Pancreas (tissue), 10 donors: ENCODE results near the gene TXK. TPM values are rescaled to one million over a fixed set of nuclear protein-coding genes. Genes with fewer than 3 reads are reported as not detected.

Source experiments
- ATAC-seq, 4 donors: fragments of 200-7000 bp; cut with Tn5 transposase; one replicate each; pipeline versions ENCODE4 v1.8.0 to v1.9.1; 2020; ENCODE audit warnings: mild to moderate bottlenecking in 4 of 4, moderate library complexity in 4 of 4
- DNase-seq, 6 donors: peaks; one replicate each; pipeline ENCODE4 v3.0.0-alpha.2; 2020
- FAIRE-seq: peaks from 2 replicates; lab custom pipeline; 2012; peaks lifted over from hg19 to GRCh38; lab: Jason Lieb, UNC
- H3K27ac ChIP-seq, 4 donors: fragments of 200-600 bp; sonication (generic); 1 replicate in 3 of 4; 2 replicates in 1 of 4; pipeline versions ENCODE4 v1.5.0 to v1.8.0; 2020
- H3K27me3 ChIP-seq, 4 donors: fragments of 200-600 bp; one replicate each; pipeline ENCODE4 v1.8.0; 2021
- H3K36me3 ChIP-seq, 3 donors: fragments of 200-600 bp; sonication (generic) in 1 of 3; one replicate each; pipeline versions ENCODE4 v1.5.0 to v1.8.0; 2020 to 2021
- H3K4me1 ChIP-seq, 3 donors: fragments of 200-600 bp; one replicate each; pipeline ENCODE4 v1.8.0; 2021
- H3K4me3 ChIP-seq, 4 donors: fragments of 200-600 bp; sonication (generic) in 2 of 4; one replicate each; pipeline versions ENCODE4 v1.5.0 to v1.8.0; 2020 to 2021
- H3K9me3 ChIP-seq, 4 donors: fragments of 200-600 bp; one replicate each; pipeline ENCODE4 v1.8.0; 2021
- WGBS, 2 donors: extraction: QIAGEN DNeasy Blood & Tissue Kit; methylation state at CpG; one replicate each; pipeline ENCODE4 v1.1.7; 2013; 5-methylcytosine and 5-hydroxymethylcytosine counted together
- intact Hi-C, 3 donors: fragments of 100-400 bp; cut with DNase I; formaldehyde crosslinking; loops; one replicate each; pipeline versions ENCODE4 v1.11.1 to v1.14.2; 2022
- polyA plus RNA-seq, 2 donors: library from polyadenylated mRNA; stranded (reverse); fragments of 200-250 nt; gene quantifications; one replicate each; pipeline ENCODE4 v1.2.3, GENCODE V29; 2013
- total RNA-seq, 6 donors: library from RNA; stranded (reverse); fragmentation: NEBNext Ultra II Directional in 4 of 6; extraction: Animal tissue kit (Norgen Biotek cat#: 25700) in 4 of 6; gene quantifications; one replicate each; pipeline versions ENCODE4 v1.2.1 to v1.2.4, GENCODE V29; 2021 to 2023
- TF ChIP-seq, protein P1 (sequence below), 4 donors: fragments of 200-600 bp; sonication (generic) in 3 of 4; IDR thresholded peaks; one replicate each; pipeline versions ENCODE4 v1.5.0 to v1.8.0; 2021; ENCODE audit warnings: antibody characterized with exemption in 4 of 4
- donor health status: healthy with polysubstance abuse.
- donor health status: DM: no; HTN: no; CAD: no; lungs with moderate emphysema.
- donor health status: DM: no; HTN: no; CAD: no.
- donor health status: control.
- donor health status: control.
- donor health status: Bipolar disorder and iron deficiency.
- donor health status: DM: yes; HTN: yes; CAD: no.
- donor health status: DM: no; HTN: no; CAD: no.
- donor health status: DM: no; HTN: no; CAD: no.
- donor health status: DM: yes; HTN: yes; CAD: no.

The TXK gene
- total and polyA plus RNA-seq, 8 donors, result 0.46 to 1.6 (median 0.75) TPM

DNA sequence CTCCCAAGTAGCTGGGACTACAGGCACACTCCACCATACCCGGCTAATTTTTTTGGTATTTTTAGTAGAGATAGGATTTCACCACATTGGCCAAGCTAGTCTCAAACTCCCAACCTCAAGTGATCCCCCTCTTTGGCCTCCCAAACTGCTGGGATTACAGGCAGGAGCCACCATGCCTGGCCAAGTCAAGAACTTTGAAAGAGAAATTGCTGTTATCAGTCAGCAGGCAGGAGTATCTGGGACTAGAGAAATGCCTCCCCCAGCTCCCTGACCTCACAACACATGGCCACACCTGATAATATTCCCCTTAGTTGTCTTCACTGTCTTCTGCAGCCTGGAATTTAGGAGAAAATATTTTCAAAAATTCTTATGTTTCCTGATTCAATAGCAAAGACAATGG, 7.4 kb downstream of the TXK start:
- Histone ChIP-seq H3K36me3 (no peaks in the 10 kb centered on the region), H3K27ac (no peak overlapping the region), H3K27me3 (no peaks in the 10 kb centered on the region), H3K4me1 (peaks cover 2 to 6% (median 5%) of the 10 kb centered on the region in 3 donors), H3K9me3 (no peaks in the 10 kb centered on the region), H3K4me3 (no peak overlapping the region)
- TF ChIP-seq, protein P1, sequence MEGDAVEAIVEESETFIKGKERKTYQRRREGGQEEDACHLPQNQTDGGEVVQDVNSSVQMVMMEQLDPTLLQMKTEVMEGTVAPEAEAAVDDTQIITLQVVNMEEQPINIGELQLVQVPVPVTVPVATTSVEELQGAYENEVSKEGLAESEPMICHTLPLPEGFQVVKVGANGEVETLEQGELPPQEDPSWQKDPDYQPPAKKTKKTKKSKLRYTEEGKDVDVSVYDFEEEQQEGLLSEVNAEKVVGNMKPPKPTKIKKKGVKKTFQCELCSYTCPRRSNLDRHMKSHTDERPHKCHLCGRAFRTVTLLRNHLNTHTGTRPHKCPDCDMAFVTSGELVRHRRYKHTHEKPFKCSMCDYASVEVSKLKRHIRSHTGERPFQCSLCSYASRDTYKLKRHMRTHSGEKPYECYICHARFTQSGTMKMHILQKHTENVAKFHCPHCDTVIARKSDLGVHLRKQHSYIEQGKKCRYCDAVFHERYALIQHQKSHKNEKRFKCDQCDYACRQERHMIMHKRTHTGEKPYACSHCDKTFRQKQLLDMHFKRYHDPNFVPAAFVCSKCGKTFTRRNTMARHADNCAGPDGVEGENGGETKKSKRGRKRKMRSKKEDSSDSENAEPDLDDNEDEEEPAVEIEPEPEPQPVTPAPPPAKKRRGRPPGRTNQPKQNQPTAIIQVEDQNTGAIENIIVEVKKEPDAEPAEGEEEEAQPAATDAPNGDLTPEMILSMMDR (IDR thresholded peaks at IDR 0.05), result no peak
- no peak for ATAC-seq
- FAIRE-seq, result no peak
- WGBS, 2 donors, result 55 to 85% methylated on average over 1 of the region's 1 CpG
- intact Hi-C loops, result no loop called here
- DNase-seq, result no peak

DNA sequence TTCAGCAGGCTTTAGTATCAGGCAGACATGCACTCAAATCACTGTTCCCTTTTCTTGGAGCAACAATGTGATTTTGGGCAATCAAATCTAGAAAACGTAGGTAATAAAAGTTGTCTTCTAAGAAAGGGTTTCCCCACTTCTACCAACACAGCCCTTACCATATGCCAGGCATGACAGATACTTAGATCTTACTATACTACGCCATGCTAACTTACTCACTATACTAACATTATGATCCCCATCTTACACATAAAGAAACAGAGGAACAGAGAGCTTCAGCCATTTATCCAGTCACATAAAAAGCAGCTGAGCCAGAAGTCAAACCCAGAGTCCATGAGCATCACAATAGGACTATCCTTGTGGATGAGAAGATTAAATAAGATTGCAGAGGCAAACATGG, 9.2 kb downstream of the TXK start:
- Histone ChIP-seq H3K4me1 (peaks cover 0 to 5% (median 0%) of the 10 kb centered on the region in 3 donors), H3K9me3 (no peaks in the 10 kb centered on the region), H3K4me3 (no peak overlapping the region), H3K27ac (no peak overlapping the region), H3K36me3 (no peaks in the 10 kb centered on the region), H3K27me3 (no peaks in the 10 kb centered on the region)
- ATAC-seq (no peak), FAIRE-seq (no peak), DNase-seq (no peak)
- TF ChIP-seq, protein P1 (IDR thresholded peaks at IDR 0.05), result no peak
- intact Hi-C loops, result no loop called here
- WGBS, 2 donors, result 67 to 71% methylated on average over 2 of the region's 2 CpGs

DNA sequence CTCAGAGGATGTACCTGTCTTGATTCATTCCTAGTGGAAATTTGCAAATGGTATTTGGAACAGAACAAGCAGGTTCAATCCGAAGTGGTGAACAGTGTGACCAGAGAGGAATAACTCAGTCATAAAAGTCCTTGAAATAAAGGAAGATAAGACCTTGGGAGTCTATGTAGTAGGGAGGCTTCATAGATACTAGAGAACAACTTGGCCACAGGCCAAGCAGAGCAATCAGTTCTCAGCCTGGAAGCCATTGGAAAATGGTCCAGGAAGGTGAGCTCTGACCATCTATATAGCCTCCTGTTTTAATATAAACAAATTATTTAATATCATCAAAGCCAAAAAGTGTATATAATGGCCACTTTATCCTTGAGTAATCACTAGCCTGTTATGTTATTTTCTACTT, 11.3 kb downstream of the TXK start:
- ATAC-seq (no peak), DNase-seq (no peak), FAIRE-seq (no peak)
- intact Hi-C loops, result no loop called here
- H3K27me3 ChIP-seq, result no peaks in the 10 kb centered on the region
- H3K4me1 ChIP-seq, result no peaks in the 10 kb centered on the region
- H3K36me3 ChIP-seq, result no peaks in the 10 kb centered on the region
- no peaks in the 10 kb centered on the region for H3K9me3 ChIP-seq
- no peak overlapping the region for H3K4me3 ChIP-seq
- WGBS, 2 donors, result 37 to 53% methylated on average over 1 of the region's 1 CpG
- no peak overlapping the region for H3K27ac ChIP-seq
- TF ChIP-seq, protein P1 (IDR thresholded peaks at IDR 0.05), result no peak

DNA sequence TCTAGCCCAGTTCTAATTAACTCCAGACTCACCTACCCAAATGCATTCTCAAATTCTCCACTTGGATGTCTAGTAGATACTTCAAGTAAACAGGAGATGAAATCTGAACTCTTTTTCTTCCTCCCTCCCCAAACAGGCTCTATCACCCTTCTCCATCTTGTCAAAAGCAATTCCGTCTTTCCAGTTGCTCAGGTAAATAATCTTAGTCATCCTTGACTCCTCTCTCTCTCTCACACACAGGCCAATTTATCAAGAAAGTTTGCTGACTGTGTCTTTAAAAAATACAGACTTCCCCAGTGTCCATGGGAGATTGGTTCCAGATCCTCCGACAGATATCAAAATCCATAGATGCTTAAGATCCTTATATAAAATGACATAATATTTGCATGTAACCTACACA, 12.9 kb downstream of the TXK start:
- H3K27me3 ChIP-seq, result no peaks in the 10 kb centered on the region
- H3K27ac ChIP-seq, result no peak overlapping the region
- WGBS, 2 donors, result 71 to 79% methylated on average over 2 of the region's 2 CpGs
- no peak for DNase-seq
- TF ChIP-seq, protein P1 (IDR thresholded peaks at IDR 0.05), result no peak
- FAIRE-seq, result no peak
- no peaks in the 10 kb centered on the region for H3K9me3 ChIP-seq
- intact Hi-C loops, result no loop called here
- H3K4me3 ChIP-seq, result no peak overlapping the region
- no peaks in the 10 kb centered on the region for H3K36me3 ChIP-seq
- no peak for ATAC-seq
- H3K4me1 ChIP-seq, result no peaks in the 10 kb centered on the region

DNA sequence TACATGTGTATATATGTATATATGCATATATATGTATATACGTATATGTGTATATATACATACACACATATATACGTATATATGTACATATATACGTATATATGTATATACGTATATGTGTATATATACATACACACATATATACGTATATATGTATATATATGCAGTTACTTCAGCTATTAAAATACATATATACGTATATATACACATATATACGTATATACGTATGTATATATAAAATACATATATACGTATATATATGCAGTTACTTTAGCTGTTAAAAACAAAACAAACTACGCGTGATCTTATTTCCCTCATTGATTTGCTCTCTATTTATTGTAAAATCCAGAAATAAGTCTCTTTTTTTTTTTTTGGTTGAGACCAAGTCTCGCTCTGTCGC, 13.9 kb downstream of the TXK start:
- TF ChIP-seq, protein P1 (IDR thresholded peaks at IDR 0.05), result no peak
- no peak for DNase-seq
- Histone ChIP-seq H3K4me1 (no peaks in the 10 kb centered on the region), H3K4me3 (no peak overlapping the region), H3K27me3 (no peaks in the 10 kb centered on the region), H3K27ac (no peak overlapping the region), H3K36me3 (no peaks in the 10 kb centered on the region), H3K9me3 (no peaks in the 10 kb centered on the region)
- WGBS, 2 donors, result 82 to 84% methylated on average over 13 of the region's 13 CpGs
- intact Hi-C loops, result no loop called here
- no peak for ATAC-seq
- FAIRE-seq, result peak; percentile 59
